Stimulated activated memory B cell treated with anti-CD40 and anti-IgM and Interleukin-4, amounts not matched to agents 10 μg/mL and 1 μg/mL and 100 μg/mL, for 72 hours (primary cell): ENCODE results near the gene SPOP.

Experiments
- ATAC-seq: fragments of 150-1000 bp; cut with Tn5 transposase; 2 replicates; pipeline ENCODE4 v1.10.0; 2021
- H3K27ac Mint-ChIP-seq: one replicate; pipeline ENCODE4 v1.8.0; 2022; ENCODE audit warnings: mild to moderate bottlenecking, mixed read lengths
- H3K27me3 Mint-ChIP-seq: one replicate; pipeline ENCODE4 v1.8.0; 2022; ENCODE audit warnings: mixed read lengths
- H3K36me3 Mint-ChIP-seq: one replicate; pipeline ENCODE4 v1.8.0; 2022; ENCODE audit warnings: mixed read lengths
- H3K4me1 Mint-ChIP-seq: one replicate; pipeline ENCODE4 v1.8.0; 2022; ENCODE audit warnings: mixed read lengths
- H3K4me3 Mint-ChIP-seq: one replicate; pipeline ENCODE4 v1.8.0; 2022; ENCODE audit warnings: mild to moderate bottlenecking, moderate library complexity, mixed read lengths
- H3K9me3 Mint-ChIP-seq: one replicate; pipeline ENCODE4 v1.8.0; 2022; ENCODE audit warnings: mixed read lengths

SPOP gene

GRCh38 chr17:49621420-49621819 lies 56.5 kb downstream of the SPOP start:
- H3K4me1 Mint-ChIP-seq, result no peaks in the 10 kb centered on the region
- H3K36me3 Mint-ChIP-seq, result peaks cover 29% of the 10 kb centered on the region
- no peak overlapping the region for H3K4me3 Mint-ChIP-seq
- no peak for ATAC-seq
- H3K27me3 Mint-ChIP-seq, result no peaks in the 10 kb centered on the region
- no peaks in the 10 kb centered on the region for H3K9me3 Mint-ChIP-seq
- H3K27ac Mint-ChIP-seq, result no peak overlapping the region

GRCh38 chr17:49618028-49618611 lies 59.8 kb downstream of the SPOP start:
- Mint-ChIP-seq H3K4me1 (no peaks in the 10 kb centered on the region), H3K36me3 (peaks cover 29% of the 10 kb centered on the region), H3K4me3 (no peak overlapping the region), H3K27me3 (no peaks in the 10 kb centered on the region), H3K27ac (no peak overlapping the region), H3K9me3 (no peaks in the 10 kb centered on the region)
- ATAC-seq, result no peak

- no peak for ATAC-seq
- H3K36me3 Mint-ChIP-seq, result peaks cover 29% of the 10 kb centered on the region
Measured at GRCh38 chr17:49616601-49617131, 61.2 kb downstream of the SPOP start.

DNA sequence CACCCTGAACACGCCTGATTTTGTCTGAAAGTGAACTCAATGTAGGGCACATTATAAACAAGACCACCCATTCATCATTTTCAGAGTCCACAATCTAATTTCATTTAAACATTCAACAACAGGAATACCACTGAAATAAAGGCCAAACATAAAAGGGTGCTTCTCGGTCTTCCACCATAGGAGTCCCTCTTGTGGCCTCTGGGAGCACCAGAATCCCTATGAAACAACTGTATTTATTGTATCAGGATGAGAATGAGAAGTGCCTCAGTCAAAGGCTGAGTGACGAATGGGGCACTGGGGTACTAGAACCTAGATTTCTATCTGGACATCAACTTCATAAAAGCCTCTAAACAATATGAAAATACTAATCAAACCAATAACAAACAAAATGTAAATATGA lies 61.8 kb downstream of the SPOP start:
- H3K36me3 Mint-ChIP-seq, result peaks cover 29% of the 10 kb centered on the region

More at GRCh38 chr17:49616601-49617131, 61.2 kb downstream of the SPOP start:
- H3K9me3 Mint-ChIP-seq, result no peaks in the 10 kb centered on the region
- no peaks in the 10 kb centered on the region for H3K27me3 Mint-ChIP-seq
- peak overlapping the region; percentile 31 for H3K27ac Mint-ChIP-seq
- H3K4me3 Mint-ChIP-seq, result no peak overlapping the region
- H3K4me1 Mint-ChIP-seq, result no peaks in the 10 kb centered on the region

DNA sequence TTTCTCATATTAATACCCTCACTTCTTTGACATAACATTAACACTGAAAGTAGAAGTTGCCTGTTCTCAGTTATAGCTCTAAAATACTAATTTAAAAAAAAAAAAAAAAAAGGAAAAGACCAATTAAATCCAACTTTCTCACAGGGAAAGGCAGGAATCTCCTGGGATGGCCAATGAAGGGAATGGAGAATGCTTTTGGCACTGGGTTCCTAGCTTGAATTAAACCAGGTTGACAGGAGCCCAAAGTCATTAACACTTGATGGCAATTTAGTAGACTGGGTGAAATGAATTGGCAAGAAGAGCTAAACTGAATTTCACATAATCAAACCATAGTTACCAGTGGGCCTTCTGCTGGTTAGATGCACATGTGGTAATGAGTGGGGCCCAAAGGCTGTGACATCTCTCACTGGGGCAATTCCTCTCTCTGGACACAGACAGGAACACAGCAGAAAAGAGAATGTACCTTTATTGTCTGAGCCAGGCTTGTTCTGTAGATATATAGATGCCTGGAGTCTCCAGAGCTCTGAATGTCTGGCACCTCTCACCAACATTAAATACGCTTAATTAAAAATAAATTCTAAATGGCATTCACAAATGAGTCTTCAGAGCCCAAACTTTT lies 64.6 kb downstream of the SPOP start:
- Mint-ChIP-seq H3K4me1 (no peaks in the 10 kb centered on the region), H3K27ac (no peak overlapping the region), H3K36me3 (peaks cover 49% of the 10 kb centered on the region), H3K9me3 (no peaks in the 10 kb centered on the region), H3K27me3 (no peaks in the 10 kb centered on the region), H3K4me3 (no peak overlapping the region)
- ATAC-seq, result no peak

More for the DNA sequence above, 61.8 kb downstream of the SPOP start:
- Mint-ChIP-seq H3K4me1 (no peaks in the 10 kb centered on the region), H3K27ac (no peak overlapping the region), H3K9me3 (no peaks in the 10 kb centered on the region), H3K27me3 (no peaks in the 10 kb centered on the region), H3K4me3 (no peak overlapping the region)
- ATAC-seq, result no peak

DNA sequence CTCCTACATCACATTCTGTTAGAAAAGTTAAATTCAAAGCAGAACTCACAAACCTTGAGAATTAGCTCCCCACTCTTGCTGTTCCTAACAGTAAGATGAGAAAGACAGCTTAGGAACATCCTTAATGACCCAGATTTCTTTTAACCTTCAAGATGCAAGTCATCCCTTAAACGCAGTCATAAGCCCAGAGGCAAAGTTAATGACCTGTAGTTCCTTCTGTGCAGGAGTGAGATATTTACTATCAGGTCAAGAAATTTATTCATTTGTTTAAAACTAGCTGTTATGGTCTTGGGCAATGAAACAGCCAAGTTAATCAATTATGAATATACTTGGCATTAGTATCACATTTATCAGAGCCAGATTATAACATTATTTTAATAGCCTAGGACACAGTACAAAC lies 65.2 kb downstream of the SPOP start:
- H3K9me3 Mint-ChIP-seq, result no peaks in the 10 kb centered on the region
- H3K27me3 Mint-ChIP-seq, result no peaks in the 10 kb centered on the region
- H3K4me3 Mint-ChIP-seq, result no peak overlapping the region
- H3K27ac Mint-ChIP-seq, result no peak overlapping the region
- H3K36me3 Mint-ChIP-seq, result peaks cover 51% of the 10 kb centered on the region
- no peak for ATAC-seq
- H3K4me1 Mint-ChIP-seq, result no peaks in the 10 kb centered on the region

DNA sequence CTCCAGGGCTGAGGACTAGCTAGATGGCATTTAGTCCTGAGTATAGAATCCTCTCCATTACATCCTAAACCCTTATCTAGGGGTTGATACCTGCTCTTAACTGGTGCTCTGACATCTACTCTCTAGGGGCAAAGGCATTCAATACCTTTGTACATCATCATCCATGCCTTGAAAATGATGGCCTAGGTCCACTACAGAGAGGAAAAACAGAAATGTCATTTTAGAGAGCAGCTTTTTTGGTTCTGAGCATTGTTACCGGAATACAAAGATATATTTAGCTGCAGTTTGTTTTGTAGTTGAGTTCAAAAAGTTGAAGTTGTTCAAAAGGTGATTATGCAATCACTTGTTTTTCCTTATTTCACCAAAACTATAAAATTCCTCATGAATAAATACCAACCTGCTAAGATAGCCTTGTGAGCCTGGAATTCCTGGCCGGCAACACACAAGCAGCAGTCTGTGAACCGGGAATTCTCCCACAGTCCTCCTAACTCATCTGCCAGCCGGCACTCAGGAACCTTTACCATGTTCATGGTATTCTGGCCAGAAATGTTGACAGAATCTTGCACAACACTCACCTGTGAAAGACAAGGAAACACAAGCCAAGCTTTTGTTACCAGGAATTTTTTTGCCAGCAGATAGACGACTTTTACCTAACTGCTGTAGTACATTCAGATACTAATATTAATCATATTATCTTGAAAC lies 66.9 kb downstream of the SPOP start:
- peaks cover 53% of the 10 kb centered on the region for H3K36me3 Mint-ChIP-seq
- H3K4me3 Mint-ChIP-seq, result no peak overlapping the region
- H3K27me3 Mint-ChIP-seq, result no peaks in the 10 kb centered on the region
- no peaks in the 10 kb centered on the region for H3K9me3 Mint-ChIP-seq
- H3K27ac Mint-ChIP-seq, result no peak overlapping the region
- ATAC-seq, result no peak
- H3K4me1 Mint-ChIP-seq, result no peaks in the 10 kb centered on the region

DNA sequence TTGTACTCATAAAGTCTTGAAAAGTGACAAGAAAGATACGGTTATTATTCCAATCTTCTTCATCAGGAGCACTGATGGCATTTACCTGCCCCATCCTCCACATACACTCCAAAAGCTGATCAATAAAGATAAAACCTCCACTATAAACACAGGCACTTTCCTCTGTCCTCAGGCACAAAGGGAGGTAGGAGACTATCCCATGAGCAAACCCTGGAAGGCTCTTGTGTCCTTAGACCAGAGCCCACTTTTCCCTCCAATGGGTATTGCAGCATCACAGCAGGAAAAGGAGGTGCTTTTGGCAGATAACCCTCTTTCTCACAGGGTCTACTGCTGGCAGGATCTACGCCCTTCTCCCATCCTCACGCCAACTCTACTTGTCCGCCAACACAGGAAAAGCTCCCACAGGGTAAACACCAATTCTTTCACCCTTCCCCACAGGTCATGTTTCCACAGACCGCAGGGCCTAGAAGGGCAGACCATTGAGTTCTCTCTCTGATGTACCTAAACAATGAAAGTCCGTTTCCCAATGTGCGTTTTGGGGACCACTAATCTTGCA lies 73.5 kb downstream of the SPOP start:
- no peak overlapping the region for H3K27ac Mint-ChIP-seq
- peaks cover 70% of the 10 kb centered on the region for H3K36me3 Mint-ChIP-seq
- ATAC-seq, result no peak
- H3K27me3 Mint-ChIP-seq, result no peaks in the 10 kb centered on the region
- no peak overlapping the region for H3K4me3 Mint-ChIP-seq
- no peaks in the 10 kb centered on the region for H3K9me3 Mint-ChIP-seq
- H3K4me1 Mint-ChIP-seq, result peaks cover 8% of the 10 kb centered on the region

- Mint-ChIP-seq H3K27me3 (no peaks in the 10 kb centered on the region), H3K27ac (no peak overlapping the region), H3K9me3 (no peaks in the 10 kb centered on the region), H3K4me3 (no peak overlapping the region), H3K36me3 (peaks cover 68% of the 10 kb centered on the region), H3K4me1 (peaks cover 8% of the 10 kb centered on the region)
- ATAC-seq, result no peak
Measured at GRCh38 chr17:49603720-49604119, 74.2 kb downstream of the SPOP start.

GRCh38 chr17:49603238-49603637 lies 74.7 kb downstream of the SPOP start:
- Mint-ChIP-seq H3K27ac (peak overlapping the region; percentile 71), H3K4me3 (no peak overlapping the region), H3K27me3 (no peaks in the 10 kb centered on the region), H3K9me3 (no peaks in the 10 kb centered on the region), H3K4me1 (peaks cover 8% of the 10 kb centered on the region), H3K36me3 (peaks cover 67% of the 10 kb centered on the region)
- ATAC-seq, result no peak

DNA sequence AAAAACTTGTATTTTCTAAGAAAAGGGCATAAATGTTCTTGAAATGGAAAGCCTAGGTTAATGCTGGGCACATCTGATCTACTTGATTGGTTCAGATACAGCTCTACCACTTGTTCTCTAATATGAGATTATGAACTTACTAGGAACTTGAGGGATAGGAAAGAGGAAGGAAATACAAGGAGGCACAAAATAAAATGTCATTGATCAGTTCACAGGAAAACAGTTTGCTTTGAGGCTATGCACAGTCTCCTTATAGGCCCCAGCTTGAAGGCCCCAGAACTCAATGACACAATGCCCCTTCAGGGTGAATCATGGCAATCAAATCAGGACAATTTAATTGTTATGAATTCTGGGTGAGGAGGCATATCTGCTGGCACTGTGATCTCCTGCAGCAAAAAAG lies 75.1 kb downstream of the SPOP start:
- no peaks in the 10 kb centered on the region for H3K9me3 Mint-ChIP-seq
- H3K36me3 Mint-ChIP-seq, result peaks cover 69% of the 10 kb centered on the region
- H3K4me3 Mint-ChIP-seq, result no peak overlapping the region
- peaks cover 8% of the 10 kb centered on the region for H3K4me1 Mint-ChIP-seq
- peak overlapping the region; percentile 71 for H3K27ac Mint-ChIP-seq
- H3K27me3 Mint-ChIP-seq, result no peaks in the 10 kb centered on the region
- no peak for ATAC-seq

- peaks cover 8% of the 10 kb centered on the region for H3K4me1 Mint-ChIP-seq
- H3K9me3 Mint-ChIP-seq, result no peaks in the 10 kb centered on the region
- H3K4me3 Mint-ChIP-seq, result no peak overlapping the region
- H3K36me3 Mint-ChIP-seq, result peaks cover 79% of the 10 kb centered on the region
- no peaks in the 10 kb centered on the region for H3K27me3 Mint-ChIP-seq
- no peak overlapping the region for H3K27ac Mint-ChIP-seq
- no peak for ATAC-seq
Measured at GRCh38 chr17:49600949-49601348, 76.9 kb downstream of the SPOP start.

DNA sequence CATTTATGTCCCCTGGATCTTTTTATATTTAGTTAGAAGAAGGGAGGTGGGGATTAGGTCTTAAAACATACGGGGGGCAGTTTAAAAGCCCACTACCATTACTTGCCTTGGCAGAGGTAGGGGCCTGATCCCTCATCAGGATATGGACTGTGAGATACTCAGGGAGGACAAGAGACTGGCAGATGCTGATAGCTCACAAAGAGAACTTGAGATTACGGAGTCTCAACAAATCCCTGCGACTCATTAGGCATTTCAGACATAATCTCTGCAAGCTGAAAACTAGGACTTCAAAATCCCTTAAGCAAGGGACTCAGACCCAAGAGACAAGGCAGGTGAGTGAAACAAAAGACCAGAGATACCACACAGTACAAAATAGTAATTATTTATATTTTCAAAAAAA lies 79.0 kb downstream of the SPOP start:
- Mint-ChIP-seq H3K4me1 (peaks cover 8% of the 10 kb centered on the region), H3K4me3 (no peak overlapping the region), H3K27ac (no peak overlapping the region), H3K36me3 (peaks cover 72% of the 10 kb centered on the region), H3K9me3 (no peaks in the 10 kb centered on the region), H3K27me3 (no peaks in the 10 kb centered on the region)
- ATAC-seq, result no peak

DNA sequence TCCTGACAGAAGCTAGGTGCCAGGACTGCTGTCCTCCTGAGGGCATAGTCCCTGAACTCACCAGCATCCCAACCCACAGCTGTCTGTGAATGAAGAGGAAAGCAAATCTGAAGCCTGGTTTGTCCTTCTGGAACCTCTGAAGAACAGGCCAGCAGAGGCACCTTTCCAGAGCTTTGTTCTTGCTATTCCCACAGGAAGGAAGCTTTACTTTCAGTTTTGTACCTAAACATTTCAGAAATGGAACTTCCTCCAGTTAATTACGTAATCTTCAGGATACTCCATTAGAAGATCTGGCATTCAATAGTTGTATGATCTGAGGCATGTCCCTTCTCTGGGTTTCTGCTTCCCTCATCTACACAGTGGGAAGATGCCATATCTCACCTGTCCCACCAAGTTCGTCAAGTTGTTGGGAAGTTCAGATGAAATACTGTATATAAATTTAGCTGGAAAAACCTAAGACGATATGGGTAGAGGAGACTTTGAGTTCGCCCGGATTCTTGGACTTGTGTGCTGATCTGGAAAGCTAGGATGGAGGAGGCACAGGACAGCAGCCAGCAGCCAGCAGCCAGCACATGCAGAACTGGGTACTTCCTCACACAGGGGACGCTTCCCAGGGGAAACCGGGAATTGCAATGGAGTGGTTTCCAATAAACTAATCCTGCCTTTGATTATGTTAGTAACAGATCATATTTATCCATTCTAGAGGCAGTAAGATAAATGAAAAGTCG lies 79.8 kb downstream of the SPOP start:
- H3K36me3 Mint-ChIP-seq, result peaks cover 64% of the 10 kb centered on the region

DNA sequence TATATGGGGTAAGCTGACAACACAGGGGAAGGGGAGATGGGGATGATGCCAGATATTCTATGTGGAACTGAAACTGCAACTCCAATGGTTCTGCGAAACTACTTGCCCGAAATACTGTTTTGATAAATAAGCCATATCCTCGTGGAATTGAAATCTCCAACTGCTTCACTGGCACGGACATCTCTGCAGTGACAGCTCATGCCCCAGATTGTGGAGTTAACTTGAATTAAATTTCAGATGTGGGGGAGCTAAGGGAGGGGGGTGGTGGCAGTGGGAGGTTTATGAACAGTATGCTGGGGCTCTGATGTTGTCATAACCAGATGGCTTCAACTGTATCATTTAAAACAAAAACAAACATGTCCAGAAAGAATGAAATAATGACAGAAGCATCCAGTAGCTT lies 80.5 kb downstream of the SPOP start:
- Mint-ChIP-seq H3K4me3 (no peak overlapping the region), H3K9me3 (no peaks in the 10 kb centered on the region), H3K27me3 (no peaks in the 10 kb centered on the region), H3K27ac (no peak overlapping the region), H3K36me3 (peaks cover 61% of the 10 kb centered on the region), H3K4me1 (no peaks in the 10 kb centered on the region)
- ATAC-seq, result no peak

More for the DNA sequence above, 79.8 kb downstream of the SPOP start:
- Mint-ChIP-seq H3K9me3 (no peaks in the 10 kb centered on the region), H3K4me1 (peaks cover 6% of the 10 kb centered on the region), H3K27me3 (no peaks in the 10 kb centered on the region), H3K27ac (no peak overlapping the region), H3K4me3 (no peak overlapping the region)
- ATAC-seq, result no peak
